ENCODE data around the gene CLMN. TPM values are rescaled to one million over a fixed set of nuclear protein-coding genes. Genes with fewer than 3 reads are reported as not detected.

CLMN gene
- total and polyA plus RNA-seq, 2 of the 8 experiments (the other 6 are each of a cell fraction or from before 2014, with no cell fraction given): 1.6 to 8.2 TPM

DNA sequence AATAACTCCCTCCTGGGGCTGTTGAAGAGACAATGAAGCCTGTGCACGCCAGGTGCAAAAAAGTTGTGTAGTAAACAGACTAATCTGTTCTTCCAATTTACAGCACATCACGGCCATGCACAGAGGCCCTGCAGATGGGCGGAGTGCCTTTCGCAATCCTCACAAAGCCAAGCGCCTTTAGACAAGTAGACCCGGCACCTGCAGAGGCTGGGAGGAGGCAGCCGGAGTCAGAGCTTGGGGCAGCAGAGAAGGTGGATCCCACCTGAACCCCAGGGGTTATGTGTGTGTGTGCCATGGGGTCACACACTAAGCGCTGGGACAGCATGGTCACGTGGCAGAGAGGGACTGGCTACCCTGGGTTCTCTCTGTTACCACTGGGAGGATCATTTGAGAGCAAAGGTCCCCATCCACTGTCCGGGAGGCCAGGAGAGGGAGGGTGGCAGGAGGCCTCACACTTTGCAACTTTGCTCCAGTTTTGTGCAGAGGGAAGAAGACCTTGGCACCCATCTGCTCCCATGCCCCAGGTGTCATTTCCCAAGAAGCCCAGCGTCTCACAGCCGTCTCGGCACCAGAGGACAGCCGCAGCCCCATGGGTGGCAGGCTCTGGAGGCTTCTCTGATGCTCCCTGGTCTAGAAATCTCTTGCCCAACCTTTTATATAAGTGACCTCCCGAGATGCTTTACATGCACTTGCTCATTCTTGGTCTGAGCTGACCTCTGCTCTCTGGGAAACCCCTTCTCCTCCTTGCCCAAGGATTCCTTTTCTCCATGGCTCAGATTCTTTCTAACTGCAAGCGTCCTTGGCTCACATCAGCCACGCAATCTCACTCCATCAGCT, 82.4 kb downstream of the CLMN start:
- 85% methylated on average over 15 of the region's 17 CpGs; no CpG with 5 or more reads in 1 of the 2 experiments for WGBS, 2 experiments (ENCODE audit: extremely low coverage in 1 of 2, insufficient coverage in 1 of 2, insufficient read length in 1 of 2, insufficient replicate concordance in 2 of 2, low coverage in 1 of 2, low lambda C conversion rate in 2 of 2, missing lambda C conversion rate in 1 of 2)
- H2BK15ac ChIP-seq (ENCODE audit: low read length): no peak overlapping the region
- H3K36me3 ChIP-seq (ENCODE audit: control insufficient read depth in 2 of 4, insufficient read depth in 4 of 4, low read length in 3 of 4): no peaks in the 10 kb centered on the region
- H3K79me2 ChIP-seq (ENCODE audit: control insufficient read depth in 1 of 2, insufficient read depth in 2 of 2, low read length in 2 of 2): no peaks in the 10 kb centered on the region
- H3K27me3 ChIP-seq (replicated peaks in 1 of 4; ENCODE audit: control insufficient read depth in 3 of 4, extremely low read depth in 1 of 4, insufficient read depth in 3 of 4, low read length in 3 of 4): no peaks in the 10 kb centered on the region
- H2BK20ac ChIP-seq (ENCODE audit: low read length): no peak overlapping the region
- no peaks in the 10 kb centered on the region for H3K9me3 ChIP-seq (ENCODE audit: insufficient read depth in 2 of 2, low read depth in 1 of 2, low read length in 1 of 2)
- no peak overlapping the region for H2AK5ac ChIP-seq (ENCODE audit: low read depth, low read length)
- H3K79me1 ChIP-seq (ENCODE audit: low read depth, low read length): no peaks in the 10 kb centered on the region
- no peak overlapping the region for H4K91ac ChIP-seq (replicated peaks; ENCODE audit: insufficient read length, low read length)
- no peak overlapping the region for H3K27ac ChIP-seq (ENCODE audit: low read depth, low read length)
- H2AFZ ChIP-seq (ENCODE audit: low read length): no peak overlapping the region
- no peak overlapping the region for H4K5ac ChIP-seq (ENCODE audit: insufficient read length, low read depth, low read length)
- ChIA-PET POLR2A (ENCODE audit: partially characterized antibody) (no interaction called here), CTCF (ENCODE audit: partially characterized antibody) (interaction anchor here (1.6 kb wide), 2 partner anchors 8 to 15 kb away, joined by 3 to 5 read pairs; no protein-coding TSS in a partner anchor)
- H3K23me2 ChIP-seq (ENCODE audit: low read depth, low read length): peaks cover 2% of the 10 kb centered on the region; the same call in 1 of the 2 replicates
- FAIRE-seq (no peak), DNase-seq (ENCODE audit: low read depth in 1 of 2, low spot score in 2 of 2) (no peak)
- H3K23ac ChIP-seq (ENCODE audit: insufficient read length): no peak overlapping the region
- H2BK120ac ChIP-seq (replicated peaks; ENCODE audit: low read depth, low read length): no peak overlapping the region
- no peak overlapping the region for H4K8ac ChIP-seq (ENCODE audit: extremely low read depth, insufficient read depth, low read length)
- H3K18ac ChIP-seq (ENCODE audit: extremely low read depth, low read length): no peak overlapping the region
- H3K9ac ChIP-seq (replicated peaks in 1 of 4; ENCODE audit: extremely low read depth in 1 of 4, low read depth in 3 of 4, low read length in 3 of 4): no peak overlapping the region
- peaks cover 0 to 6% (median 0%) of the 10 kb centered on the region in 4 experiments; a peak in 4 of 7 replicates for H3K4me1 ChIP-seq (replicated peaks in 1 of 4; ENCODE audit: control insufficient read depth in 3 of 4, insufficient read depth in 4 of 4, low read length in 3 of 4)
- H3K56ac ChIP-seq (replicated peaks; ENCODE audit: insufficient read length, low read depth, low read length): no peak overlapping the region
- no peak overlapping the region for H2BK5ac ChIP-seq (ENCODE audit: low read depth, low read length)
- peaks cover 0 to 1% of the 10 kb centered on the region in 2 experiments for H4K20me1 ChIP-seq (replicated peaks in 1 of 2; ENCODE audit: control insufficient read depth in 1 of 2, insufficient read depth in 2 of 2, low read length in 2 of 2)
- peak overlapping the region; percentile 60 for H3K4ac ChIP-seq (replicated peaks; ENCODE audit: insufficient read length, low read depth, low read length)
- no peak overlapping the region for H2BK12ac ChIP-seq (ENCODE audit: low read depth, low read length)
- no peak overlapping the region for H3K4me3 ChIP-seq (ENCODE audit: extremely low read depth in 1 of 4, insufficient read depth in 2 of 4, low read depth in 3 of 4, low read length in 4 of 4)
- no peak overlapping the region for H3K14ac ChIP-seq (ENCODE audit: insufficient read length)
- H3K4me2 ChIP-seq (ENCODE audit: insufficient read depth in 1 of 2, low read depth in 2 of 2, low read length in 2 of 2): no peak overlapping the region
- no peak for TF ChIP-seq NANOG (IDR thresholded peaks at IDR 0.05; ENCODE audit: insufficient read depth, low read depth, low read length, poor library complexity, severe bottlenecking)
- no peak for TF ChIP-seq CEBPB (IDR thresholded peaks at IDR 0.05; ENCODE audit: low read depth, low read length)
- TF ChIP-seq TBP (IDR thresholded peaks at IDR 0.05; ENCODE audit: low read depth, low read length): no peak
- no peak for TF ChIP-seq SIN3A (conservative IDR thresholded peaks at IDR 0.05 in 1 of 2, IDR thresholded peaks at IDR 0.05 in 1 of 2; ENCODE audit: low read depth in 1 of 2, low read length in 2 of 2)
- no peak for TF ChIP-seq NRF1 (IDR thresholded peaks at IDR 0.05; ENCODE audit: low read depth, low read length)
- no peak for TF ChIP-seq SAP30 (IDR thresholded peaks at IDR 0.05; ENCODE audit: insufficient read depth, insufficient replicate concordance, low read length)
- no peak for TF ChIP-seq EGR1 (IDR thresholded peaks at IDR 0.05; ENCODE audit: borderline replicate concordance, low read depth, low read length)
- TF ChIP-seq CBX8 (IDR thresholded peaks at IDR 0.05; ENCODE audit: borderline replicate concordance, low read depth, low read length): no peak
- no peak for TF ChIP-seq SRF (IDR thresholded peaks at IDR 0.05; ENCODE audit: low read depth, low read length)

Measured in H1 (cell line).